SK-MEL-5 (cell line): ENCODE results near the gene CADM2. TPM values are rescaled to one million over a fixed set of nuclear protein-coding genes. Genes with fewer than 3 reads are reported as not detected.
"Not testable (repeated sequence)": the region's sequence is repeated elsewhere in the genome, so short reads cannot be mapped to it uniquely, and the experiment has no call there.

ENCODE experiments used
- DNase-seq: peaks from one replicate; pipeline ENCODE4 v3.0.0-alpha.2; 2016; ENCODE audit warnings: low read depth, low spot score
- in situ Hi-C: cut with HindIII; loops from 2 replicates; pipeline ENCODE4 v1.10.0; 2016; ENCODE audit warnings: low sequenced_read_pairs, high pct_unique_total_duplicates, low pct_unique_long_range_greater_than_20kb
- total RNA-seq: library from RNA; depleted of rRNA; stranded (reverse); fragments of >200 nt; shearing (Covaris generic); gene quantifications from 2 replicates; pipeline ENCODE4 v1.2.3, GENCODE V29; 2014

The CADM2 gene
- total RNA-seq, 1 experiment from 2014 or later: not detected

GRCh38 chr3:85476891-85477495 lies 518.2 kb downstream of the CADM2 start:
- DNase-seq: peak; percentile 80
- in situ Hi-C loops: no loop called here

- peak; percentile 44 for DNase-seq
- in situ Hi-C loops: no loop called here
These were observed 522.8 kb downstream of the CADM2 start for GRCh38 chr3:85481411-85482212.

GRCh38 chr3:85482213-85482490 lies 523.4 kb downstream of the CADM2 start:
- in situ Hi-C loops: no loop called here
- peak; percentile 45 for DNase-seq

GRCh38 chr3:85483986-85484385 lies 525.2 kb downstream of the CADM2 start:
- DNase-seq: peak; percentile 39
- in situ Hi-C loops: no loop called here

- in situ Hi-C loops: no loop called here
- no peak for DNase-seq
These were observed 528.6 kb downstream of the CADM2 start for GRCh38 chr3:85487375-85487774.

- in situ Hi-C loops: no loop called here
- no peak for DNase-seq
These were observed 536.8 kb downstream of the CADM2 start for GRCh38 chr3:85495602-85496001.

GRCh38 chr3:85498177-85498576 lies 539.4 kb downstream of the CADM2 start:
- in situ Hi-C loops: no loop called here
- no peak for DNase-seq

- no peak for DNase-seq
- in situ Hi-C loops: no loop called here
These were observed 543.5 kb downstream of the CADM2 start for GRCh38 chr3:85502148-85502875.

GRCh38 chr3:85504129-85504784 lies 545.5 kb downstream of the CADM2 start:
- DNase-seq, in situ Hi-C loops: not testable (repeated sequence)

- in situ Hi-C loops: not testable (repeated sequence)
These were observed 546.2 kb downstream of the CADM2 start for GRCh38 chr3:85504785-85505511.

GRCh38 chr3:85507052-85507451 lies 548.3 kb downstream of the CADM2 start:
- DNase-seq, in situ Hi-C loops: not testable (repeated sequence)

More at GRCh38 chr3:85504785-85505511, 546.2 kb downstream of the CADM2 start:
- DNase-seq: not testable (repeated sequence)

- in situ Hi-C loops: no loop called here
- no peak for DNase-seq
These were observed 549.9 kb downstream of the CADM2 start for GRCh38 chr3:85508659-85509058.

GRCh38 chr3:85516146-85516545 lies 557.4 kb downstream of the CADM2 start:
- no peak for DNase-seq
- in situ Hi-C loops: no loop called here

- in situ Hi-C loops: no loop called here
- no peak for DNase-seq
These were observed 565.3 kb downstream of the CADM2 start for GRCh38 chr3:85524104-85524503.

GRCh38 chr3:85525264-85525663 lies 566.5 kb downstream of the CADM2 start:
- no peak for DNase-seq
- in situ Hi-C loops: no loop called here

GRCh38 chr3:85533586-85533985 lies 574.8 kb downstream of the CADM2 start:
- in situ Hi-C loops: no loop called here
- DNase-seq: no peak

GRCh38 chr3:85535517-85535916 lies 576.7 kb downstream of the CADM2 start:
- peak; percentile 8 for DNase-seq
- in situ Hi-C loops: no loop called here

- in situ Hi-C loops: no loop called here
- no peak for DNase-seq
These were observed 580.4 kb downstream of the CADM2 start for GRCh38 chr3:85539232-85539631.
